MV-4-11 (cell line): Measurements from ENCODE around the gene PARVA.

Source experiments
- DNase-seq: peaks from one replicate; lab custom pipeline; 2025; lab: John Stamatoyannopoulos, UW

The PARVA gene

GRCh38 chr11:12433121-12433520, 55.8 kb downstream of the PARVA start:
- no peak for DNase-seq

GRCh38 chr11:12433571-12434324, 56.4 kb downstream of the PARVA start:
- DNase-seq = no peak

GRCh38 chr11:12434325-12434654, 56.9 kb downstream of the PARVA start:
- DNase-seq = no peak

- DNase-seq = no peak
Observed at GRCh38 chr11:12435264-12435663, 57.9 kb downstream of the PARVA start.

GRCh38 chr11:12436266-12436665, 58.9 kb downstream of the PARVA start:
- DNase-seq = no peak

- DNase-seq = no peak
Observed at GRCh38 chr11:12438291-12438690, 60.9 kb downstream of the PARVA start.

GRCh38 chr11:12439615-12440014, 62.2 kb downstream of the PARVA start:
- peak; percentile 13 for DNase-seq

- no peak for DNase-seq
Observed at GRCh38 chr11:12440565-12440964, 63.2 kb downstream of the PARVA start.

- no peak for DNase-seq
Observed at GRCh38 chr11:12441231-12441861, 64.0 kb downstream of the PARVA start.

- no peak for DNase-seq
Observed at GRCh38 chr11:12444601-12445000, 67.2 kb downstream of the PARVA start.

GRCh38 chr11:12445001-12445400, 67.6 kb downstream of the PARVA start:
- DNase-seq = no peak

GRCh38 chr11:12446863-12447262, 69.5 kb downstream of the PARVA start:
- DNase-seq = no peak

- DNase-seq = no peak
Observed at GRCh38 chr11:12448131-12448939, 71.0 kb downstream of the PARVA start.

GRCh38 chr11:12449961-12450715, 72.8 kb downstream of the PARVA start:
- no peak for DNase-seq

GRCh38 chr11:12451179-12451814, 73.9 kb downstream of the PARVA start:
- no peak for DNase-seq

GRCh38 chr11:12453243-12453642, 75.9 kb downstream of the PARVA start:
- no peak for DNase-seq

GRCh38 chr11:12454782-12455181, 77.4 kb downstream of the PARVA start:
- no peak for DNase-seq

GRCh38 chr11:12455938-12456337, 78.6 kb downstream of the PARVA start:
- no peak for DNase-seq

- no peak for DNase-seq
Observed at GRCh38 chr11:12456651-12457579, 79.5 kb downstream of the PARVA start.

GRCh38 chr11:12458042-12458441, 80.7 kb downstream of the PARVA start:
- no peak for DNase-seq

GRCh38 chr11:12459374-12459773, 82.0 kb downstream of the PARVA start:
- DNase-seq = no peak
